ENCODE measurements around the gene MAVS. TPM values are rescaled to one million over a fixed set of nuclear protein-coding genes. Genes with fewer than 3 reads are reported as not detected.

The MAVS gene
- total and polyA plus RNA-seq, 9 of the 15 experiments (the other 6 are each of a cell fraction or from before 2014, with no cell fraction given): 1.6 to 22.0 (median 11.3) TPM

- TF ChIP-seq ZNF644 (tag; IDR thresholded peaks at IDR 0.05; ENCODE audit: low read depth) (no peak), TRIM24 (IDR thresholded peaks at IDR 0.05) (no peak), PHB2 (IDR thresholded peaks at IDR 0.05; ENCODE audit: low read depth) (no peak), ZC3H11A (IDR thresholded peaks at IDR 0.05; ENCODE audit: low read depth, low read length) (no peak), TBL1XR1 (IDR thresholded peaks at IDR 0.05; ENCODE audit: low read length in 2 of 2) (no peak), FOXM1 (IDR thresholded peaks at IDR 0.05; ENCODE audit: low read depth) (no peak), FOXM1 (CRISPR knock-in tag; IDR thresholded peaks at IDR 0.05; ENCODE audit: low read depth) (no peak), SIRT6 (IDR thresholded peaks at IDR 0.05; ENCODE audit: low read depth, low read length) (no peak), RBBP5 (IDR thresholded peaks at IDR 0.05; ENCODE audit: borderline replicate concordance, insufficient read depth, low read length, poor library complexity, severe bottlenecking) (no peak), RHOXF2B (CRISPR knock-in tag; conservative IDR thresholded peaks at IDR 0.05) (no peak)
- TF ChIP-seq, protein P1, sequence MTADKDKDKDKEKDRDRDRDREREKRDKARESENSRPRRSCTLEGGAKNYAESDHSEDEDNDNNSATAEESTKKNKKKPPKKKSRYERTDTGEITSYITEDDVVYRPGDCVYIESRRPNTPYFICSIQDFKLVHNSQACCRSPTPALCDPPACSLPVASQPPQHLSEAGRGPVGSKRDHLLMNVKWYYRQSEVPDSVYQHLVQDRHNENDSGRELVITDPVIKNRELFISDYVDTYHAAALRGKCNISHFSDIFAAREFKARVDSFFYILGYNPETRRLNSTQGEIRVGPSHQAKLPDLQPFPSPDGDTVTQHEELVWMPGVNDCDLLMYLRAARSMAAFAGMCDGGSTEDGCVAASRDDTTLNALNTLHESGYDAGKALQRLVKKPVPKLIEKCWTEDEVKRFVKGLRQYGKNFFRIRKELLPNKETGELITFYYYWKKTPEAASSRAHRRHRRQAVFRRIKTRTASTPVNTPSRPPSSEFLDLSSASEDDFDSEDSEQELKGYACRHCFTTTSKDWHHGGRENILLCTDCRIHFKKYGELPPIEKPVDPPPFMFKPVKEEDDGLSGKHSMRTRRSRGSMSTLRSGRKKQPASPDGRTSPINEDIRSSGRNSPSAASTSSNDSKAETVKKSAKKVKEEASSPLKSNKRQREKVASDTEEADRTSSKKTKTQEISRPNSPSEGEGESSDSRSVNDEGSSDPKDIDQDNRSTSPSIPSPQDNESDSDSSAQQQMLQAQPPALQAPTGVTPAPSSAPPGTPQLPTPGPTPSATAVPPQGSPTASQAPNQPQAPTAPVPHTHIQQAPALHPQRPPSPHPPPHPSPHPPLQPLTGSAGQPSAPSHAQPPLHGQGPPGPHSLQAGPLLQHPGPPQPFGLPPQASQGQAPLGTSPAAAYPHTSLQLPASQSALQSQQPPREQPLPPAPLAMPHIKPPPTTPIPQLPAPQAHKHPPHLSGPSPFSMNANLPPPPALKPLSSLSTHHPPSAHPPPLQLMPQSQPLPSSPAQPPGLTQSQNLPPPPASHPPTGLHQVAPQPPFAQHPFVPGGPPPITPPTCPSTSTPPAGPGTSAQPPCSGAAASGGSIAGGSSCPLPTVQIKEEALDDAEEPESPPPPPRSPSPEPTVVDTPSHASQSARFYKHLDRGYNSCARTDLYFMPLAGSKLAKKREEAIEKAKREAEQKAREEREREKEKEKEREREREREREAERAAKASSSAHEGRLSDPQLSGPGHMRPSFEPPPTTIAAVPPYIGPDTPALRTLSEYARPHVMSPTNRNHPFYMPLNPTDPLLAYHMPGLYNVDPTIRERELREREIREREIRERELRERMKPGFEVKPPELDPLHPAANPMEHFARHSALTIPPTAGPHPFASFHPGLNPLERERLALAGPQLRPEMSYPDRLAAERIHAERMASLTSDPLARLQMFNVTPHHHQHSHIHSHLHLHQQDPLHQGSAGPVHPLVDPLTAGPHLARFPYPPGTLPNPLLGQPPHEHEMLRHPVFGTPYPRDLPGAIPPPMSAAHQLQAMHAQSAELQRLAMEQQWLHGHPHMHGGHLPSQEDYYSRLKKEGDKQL (CRISPR knock-in tag; IDR thresholded peaks at IDR 0.05; ENCODE audit: borderline replicate concordance): no peak
- TF ChIP-seq, protein P2, sequence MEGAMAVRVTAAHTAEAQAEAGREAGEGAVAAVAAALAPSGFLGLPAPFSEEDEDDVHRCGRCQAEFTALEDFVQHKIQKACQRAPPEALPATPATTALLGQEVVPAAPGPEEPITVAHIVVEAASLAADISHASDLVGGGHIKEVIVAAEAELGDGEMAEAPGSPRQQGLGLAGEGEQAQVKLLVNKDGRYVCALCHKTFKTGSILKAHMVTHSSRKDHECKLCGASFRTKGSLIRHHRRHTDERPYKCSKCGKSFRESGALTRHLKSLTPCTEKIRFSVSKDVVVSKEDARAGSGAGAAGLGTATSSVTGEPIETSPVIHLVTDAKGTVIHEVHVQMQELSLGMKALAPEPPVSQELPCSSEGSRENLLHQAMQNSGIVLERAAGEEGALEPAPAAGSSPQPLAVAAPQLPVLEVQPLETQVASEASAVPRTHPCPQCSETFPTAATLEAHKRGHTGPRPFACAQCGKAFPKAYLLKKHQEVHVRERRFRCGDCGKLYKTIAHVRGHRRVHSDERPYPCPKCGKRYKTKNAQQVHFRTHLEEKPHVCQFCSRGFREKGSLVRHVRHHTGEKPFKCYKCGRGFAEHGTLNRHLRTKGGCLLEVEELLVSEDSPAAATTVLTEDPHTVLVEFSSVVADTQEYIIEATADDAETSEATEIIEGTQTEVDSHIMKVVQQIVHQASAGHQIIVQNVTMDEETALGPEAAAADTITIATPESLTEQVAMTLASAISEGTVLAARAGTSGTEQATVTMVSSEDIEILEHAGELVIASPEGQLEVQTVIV (CRISPR knock-in tag; IDR thresholded peaks at IDR 0.05; ENCODE audit: borderline replicate concordance): no peak
- TF ChIP-seq, protein P3, sequence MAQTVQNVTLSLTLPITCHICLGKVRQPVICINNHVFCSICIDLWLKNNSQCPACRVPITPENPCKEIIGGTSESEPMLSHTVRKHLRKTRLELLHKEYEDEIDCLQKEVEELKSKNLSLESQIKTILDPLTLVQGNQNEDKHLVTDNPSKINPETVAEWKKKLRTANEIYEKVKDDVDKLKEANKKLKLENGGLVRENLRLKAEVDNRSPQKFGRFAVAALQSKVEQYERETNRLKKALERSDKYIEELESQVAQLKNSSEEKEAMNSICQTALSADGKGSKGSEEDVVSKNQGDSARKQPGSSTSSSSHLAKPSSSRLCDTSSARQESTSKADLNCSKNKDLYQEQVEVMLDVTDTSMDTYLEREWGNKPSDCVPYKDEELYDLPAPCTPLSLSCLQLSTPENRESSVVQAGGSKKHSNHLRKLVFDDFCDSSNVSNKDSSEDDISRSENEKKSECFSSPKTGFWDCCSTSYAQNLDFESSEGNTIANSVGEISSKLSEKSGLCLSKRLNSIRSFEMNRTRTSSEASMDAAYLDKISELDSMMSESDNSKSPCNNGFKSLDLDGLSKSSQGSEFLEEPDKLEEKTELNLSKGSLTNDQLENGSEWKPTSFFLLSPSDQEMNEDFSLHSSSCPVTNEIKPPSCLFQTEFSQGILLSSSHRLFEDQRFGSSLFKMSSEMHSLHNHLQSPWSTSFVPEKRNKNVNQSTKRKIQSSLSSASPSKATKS (CRISPR knock-in tag; IDR thresholded peaks at IDR 0.05): no peak
- TF ChIP-seq, protein P4, sequence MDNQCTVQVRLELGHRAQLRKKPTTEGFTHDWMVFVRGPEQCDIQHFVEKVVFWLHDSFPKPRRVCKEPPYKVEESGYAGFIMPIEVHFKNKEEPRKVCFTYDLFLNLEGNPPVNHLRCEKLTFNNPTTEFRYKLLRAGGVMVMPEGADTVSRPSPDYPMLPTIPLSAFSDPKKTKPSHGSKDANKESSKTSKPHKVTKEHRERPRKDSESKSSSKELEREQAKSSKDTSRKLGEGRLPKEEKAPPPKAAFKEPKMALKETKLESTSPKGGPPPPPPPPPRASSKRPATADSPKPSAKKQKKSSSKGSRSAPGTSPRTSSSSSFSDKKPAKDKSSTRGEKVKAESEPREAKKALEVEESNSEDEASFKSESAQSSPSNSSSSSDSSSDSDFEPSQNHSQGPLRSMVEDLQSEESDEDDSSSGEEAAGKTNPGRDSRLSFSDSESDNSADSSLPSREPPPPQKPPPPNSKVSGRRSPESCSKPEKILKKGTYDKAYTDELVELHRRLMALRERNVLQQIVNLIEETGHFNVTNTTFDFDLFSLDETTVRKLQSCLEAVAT (IDR thresholded peaks at IDR 0.05): no peak
Measured at GRCh38 chr20:3818155-3819151, 28.2 kb upstream of the MAVS start (continued).
